Ishikawa (cell line): ENCODE results near the gene DPP8.

Experiments used
- CEBPB ChIP-seq: IDR thresholded peaks from 2 replicates; pipeline ENCODE4 v1.6.1; 2012
- CREB1 ChIP-seq: IDR thresholded peaks from 2 replicates; pipeline ENCODE4 v1.6.1; 2012; ENCODE audit warnings: low read depth
- EGR1 ChIP-seq: IDR thresholded peaks from 2 replicates; pipeline ENCODE4 v1.6.1; 2012
- EP300 ChIP-seq: IDR thresholded peaks from 2 replicates; pipeline ENCODE4 v1.6.1; 2012; ENCODE audit warnings: borderline replicate concordance
- FOXM1 ChIP-seq: IDR thresholded peaks from 2 replicates; pipeline ENCODE4 v1.6.1; 2012; ENCODE audit warnings: low read depth, borderline replicate concordance
- NFIC ChIP-seq: IDR thresholded peaks from 2 replicates; pipeline ENCODE4 v1.6.1; 2012
- RAD21 ChIP-seq: IDR thresholded peaks from 2 replicates; pipeline ENCODE4 v1.6.1; 2012; ENCODE audit warnings: low read depth
- TAF1 ChIP-seq: IDR thresholded peaks from 2 replicates; pipeline ENCODE4 v1.6.1; 2012; ENCODE audit warnings: low read depth, mild to moderate bottlenecking
- TCF12 ChIP-seq: IDR thresholded peaks from 2 replicates; pipeline ENCODE4 v1.6.1; 2012; ENCODE audit warnings: low read depth
- TEAD4 ChIP-seq: IDR thresholded peaks from 2 replicates; pipeline ENCODE4 v1.6.1; 2012
- YY1 ChIP-seq: IDR thresholded peaks from 2 replicates; pipeline ENCODE4 v1.6.1; 2012; ENCODE audit warnings: low read depth
- ZBTB7A ChIP-seq: IDR thresholded peaks from 2 replicates; pipeline ENCODE4 v1.6.1; 2012; ENCODE audit warnings: low read depth
- TF ChIP-seq, protein P1 (sequence below): IDR thresholded peaks from 2 replicates; pipeline ENCODE4 v1.6.1; 2012
- TF ChIP-seq, protein P2 (sequence below): IDR thresholded peaks from 2 replicates; pipeline ENCODE4 v1.6.1; 2012
- TF ChIP-seq, protein P3 (sequence below): IDR thresholded peaks from 2 replicates; pipeline ENCODE4 v1.6.1; 2012; ENCODE audit warnings: low read depth, mild to moderate bottlenecking

Gene DPP8

DNA sequence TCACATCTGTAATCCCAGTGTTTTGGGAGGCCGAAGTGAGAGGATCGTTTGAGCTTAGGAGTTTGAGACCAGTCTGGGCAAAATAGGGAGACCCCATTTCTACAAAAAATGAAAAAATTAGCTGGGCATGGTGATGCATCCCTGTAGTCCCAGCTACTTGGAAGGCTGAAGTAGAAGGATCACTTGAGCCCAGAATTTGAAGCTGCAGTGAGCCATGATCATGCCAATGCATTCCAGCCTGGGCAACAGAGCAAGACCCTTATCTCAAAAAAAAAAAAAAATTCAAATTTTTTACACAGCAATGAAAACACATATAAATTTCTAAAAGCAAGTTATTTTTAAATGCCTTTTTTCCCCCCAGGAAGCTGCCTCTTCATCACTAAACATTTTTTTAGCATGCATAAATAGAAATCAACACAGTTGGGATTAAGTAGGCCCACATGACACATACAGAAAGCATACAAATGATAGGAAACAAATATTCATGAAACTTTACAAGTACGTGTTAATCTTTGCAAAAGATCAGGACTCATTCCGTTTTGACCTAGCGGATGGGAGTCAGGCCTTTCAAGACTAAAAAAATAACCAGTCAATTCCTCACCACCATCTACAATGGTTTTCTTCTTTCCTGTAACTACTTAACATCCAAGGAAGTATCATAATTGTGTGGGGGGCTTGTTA is 49.1 kb downstream of the DPP8 start:
- TF ChIP-seq TAF1 = no peak
- TF ChIP-seq CEBPB = no peak
- TF ChIP-seq, protein P1, sequence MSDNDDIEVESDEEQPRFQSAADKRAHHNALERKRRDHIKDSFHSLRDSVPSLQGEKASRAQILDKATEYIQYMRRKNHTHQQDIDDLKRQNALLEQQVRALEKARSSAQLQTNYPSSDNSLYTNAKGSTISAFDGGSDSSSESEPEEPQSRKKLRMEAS = no peak
- TF ChIP-seq RAD21 = no peak
- TF ChIP-seq YY1 = no peak
- no peak for TF ChIP-seq TEAD4
- no peak for TF ChIP-seq NFIC
- no peak for TF ChIP-seq FOXM1

DNA sequence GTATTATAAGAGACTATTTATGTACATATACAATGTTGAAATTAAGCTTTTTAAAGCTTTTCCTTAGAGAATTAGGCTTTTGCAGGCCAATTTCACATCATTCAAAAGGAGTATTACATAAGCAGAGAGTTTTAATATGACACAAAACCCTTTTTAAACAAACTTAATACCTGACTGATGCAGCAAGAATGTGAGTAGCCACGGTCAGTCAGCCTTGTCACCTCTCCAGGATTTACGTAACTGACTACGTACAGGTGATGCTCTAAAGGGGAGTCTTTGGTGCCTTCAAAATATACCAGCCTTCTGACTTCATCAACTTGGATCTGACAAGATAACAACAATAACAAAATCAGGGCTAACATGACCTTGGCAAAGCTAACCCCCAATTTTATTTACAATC is 50.6 kb downstream of the DPP8 start:
- no peak for TF ChIP-seq CEBPB
- TF ChIP-seq EP300 = no peak
- TF ChIP-seq EGR1 = no peak
- no peak for TF ChIP-seq YY1
- no peak for TF ChIP-seq RAD21
- TF ChIP-seq TCF12 = no peak
- TF ChIP-seq, protein P2, sequence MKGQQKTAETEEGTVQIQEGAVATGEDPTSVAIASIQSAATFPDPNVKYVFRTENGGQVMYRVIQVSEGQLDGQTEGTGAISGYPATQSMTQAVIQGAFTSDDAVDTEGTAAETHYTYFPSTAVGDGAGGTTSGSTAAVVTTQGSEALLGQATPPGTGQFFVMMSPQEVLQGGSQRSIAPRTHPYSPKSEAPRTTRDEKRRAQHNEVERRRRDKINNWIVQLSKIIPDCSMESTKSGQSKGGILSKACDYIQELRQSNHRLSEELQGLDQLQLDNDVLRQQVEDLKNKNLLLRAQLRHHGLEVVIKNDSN = no peak
- TF ChIP-seq, protein P3, sequence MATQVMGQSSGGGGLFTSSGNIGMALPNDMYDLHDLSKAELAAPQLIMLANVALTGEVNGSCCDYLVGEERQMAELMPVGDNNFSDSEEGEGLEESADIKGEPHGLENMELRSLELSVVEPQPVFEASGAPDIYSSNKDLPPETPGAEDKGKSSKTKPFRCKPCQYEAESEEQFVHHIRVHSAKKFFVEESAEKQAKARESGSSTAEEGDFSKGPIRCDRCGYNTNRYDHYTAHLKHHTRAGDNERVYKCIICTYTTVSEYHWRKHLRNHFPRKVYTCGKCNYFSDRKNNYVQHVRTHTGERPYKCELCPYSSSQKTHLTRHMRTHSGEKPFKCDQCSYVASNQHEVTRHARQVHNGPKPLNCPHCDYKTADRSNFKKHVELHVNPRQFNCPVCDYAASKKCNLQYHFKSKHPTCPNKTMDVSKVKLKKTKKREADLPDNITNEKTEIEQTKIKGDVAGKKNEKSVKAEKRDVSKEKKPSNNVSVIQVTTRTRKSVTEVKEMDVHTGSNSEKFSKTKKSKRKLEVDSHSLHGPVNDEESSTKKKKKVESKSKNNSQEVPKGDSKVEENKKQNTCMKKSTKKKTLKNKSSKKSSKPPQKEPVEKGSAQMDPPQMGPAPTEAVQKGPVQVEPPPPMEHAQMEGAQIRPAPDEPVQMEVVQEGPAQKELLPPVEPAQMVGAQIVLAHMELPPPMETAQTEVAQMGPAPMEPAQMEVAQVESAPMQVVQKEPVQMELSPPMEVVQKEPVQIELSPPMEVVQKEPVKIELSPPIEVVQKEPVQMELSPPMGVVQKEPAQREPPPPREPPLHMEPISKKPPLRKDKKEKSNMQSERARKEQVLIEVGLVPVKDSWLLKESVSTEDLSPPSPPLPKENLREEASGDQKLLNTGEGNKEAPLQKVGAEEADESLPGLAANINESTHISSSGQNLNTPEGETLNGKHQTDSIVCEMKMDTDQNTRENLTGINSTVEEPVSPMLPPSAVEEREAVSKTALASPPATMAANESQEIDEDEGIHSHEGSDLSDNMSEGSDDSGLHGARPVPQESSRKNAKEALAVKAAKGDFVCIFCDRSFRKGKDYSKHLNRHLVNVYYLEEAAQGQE = no peak
- no peak for TF ChIP-seq NFIC
- no peak for TF ChIP-seq TEAD4
- no peak for TF ChIP-seq ZBTB7A
- TF ChIP-seq CREB1 = no peak

DNA sequence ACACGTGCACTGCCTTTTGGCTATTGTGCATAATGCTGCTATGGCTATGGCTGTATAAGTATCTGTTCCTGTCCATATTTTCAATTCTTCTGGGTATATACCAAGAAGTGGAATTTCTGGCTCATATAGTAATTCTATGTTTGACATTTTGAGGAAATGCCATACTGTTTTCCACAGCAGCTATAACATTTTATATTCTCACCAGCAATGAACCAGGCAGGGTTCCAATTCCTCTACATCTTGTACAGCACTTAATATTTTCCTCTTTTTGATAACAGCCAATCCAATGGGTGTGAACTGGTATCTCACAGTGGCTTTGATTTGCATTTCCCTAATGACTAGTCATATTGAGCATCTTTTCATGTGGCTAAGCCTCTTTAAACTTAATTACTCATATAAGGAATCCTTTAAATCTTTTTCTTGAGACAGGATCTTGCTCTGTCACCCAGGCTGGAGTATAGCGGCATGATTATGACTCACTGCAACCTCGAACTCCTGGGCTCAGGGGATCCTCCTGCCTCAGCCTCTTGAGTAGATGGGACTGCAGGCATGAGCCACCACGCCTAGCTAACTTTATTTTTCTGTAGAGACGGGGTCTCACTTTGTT is 56.6 kb downstream of the DPP8 start:
- TF ChIP-seq, protein P3 = no peak
- TF ChIP-seq TCF12 (no peak), FOXM1 (no peak), NFIC (no peak), YY1 (no peak), TEAD4 (no peak), EGR1 (no peak), RAD21 (no peak), CREB1 (no peak), EP300 (no peak), TAF1 (no peak)
- TF ChIP-seq, protein P2 = no peak
- TF ChIP-seq, protein P1 = no peak

DNA sequence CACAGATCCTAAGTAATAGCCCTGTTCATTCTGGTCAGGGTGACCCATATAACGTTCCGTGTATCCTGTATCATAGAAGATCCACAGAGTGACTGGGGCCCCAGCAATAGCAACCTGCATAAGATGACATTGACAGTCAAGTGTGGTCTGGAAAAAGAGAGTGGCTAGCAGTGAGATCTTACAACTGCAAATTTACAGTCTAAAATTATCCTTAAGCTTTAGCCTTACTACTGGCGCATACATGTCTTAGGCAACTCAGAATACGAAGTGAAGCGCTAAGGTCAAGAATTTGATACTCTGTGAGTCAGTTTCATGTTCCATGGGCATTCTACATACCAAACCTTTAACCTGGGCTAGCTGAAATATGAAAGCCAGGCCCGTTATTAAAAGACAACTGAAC is 65.5 kb downstream of the DPP8 start:
- no peak for TF ChIP-seq NFIC
- TF ChIP-seq EP300 = no peak
- TF ChIP-seq, protein P3 = no peak
- TF ChIP-seq TAF1 = no peak
- TF ChIP-seq RAD21 = no peak
- TF ChIP-seq, protein P1 = no peak
- TF ChIP-seq, protein P2 = no peak
